ENCODE data around the gene ZDHHC24. TPM values are rescaled to one million over a fixed set of nuclear protein-coding genes. Genes with fewer than 3 reads are reported as not detected.
"Not testable (repeated sequence)": the region's sequence is repeated elsewhere in the genome, so short reads cannot be mapped to it uniquely, and the experiment has no call there.

The ZDHHC24 gene
- total RNA-seq, 1 donor from 2014 or later = 10.3 TPM

DNA sequence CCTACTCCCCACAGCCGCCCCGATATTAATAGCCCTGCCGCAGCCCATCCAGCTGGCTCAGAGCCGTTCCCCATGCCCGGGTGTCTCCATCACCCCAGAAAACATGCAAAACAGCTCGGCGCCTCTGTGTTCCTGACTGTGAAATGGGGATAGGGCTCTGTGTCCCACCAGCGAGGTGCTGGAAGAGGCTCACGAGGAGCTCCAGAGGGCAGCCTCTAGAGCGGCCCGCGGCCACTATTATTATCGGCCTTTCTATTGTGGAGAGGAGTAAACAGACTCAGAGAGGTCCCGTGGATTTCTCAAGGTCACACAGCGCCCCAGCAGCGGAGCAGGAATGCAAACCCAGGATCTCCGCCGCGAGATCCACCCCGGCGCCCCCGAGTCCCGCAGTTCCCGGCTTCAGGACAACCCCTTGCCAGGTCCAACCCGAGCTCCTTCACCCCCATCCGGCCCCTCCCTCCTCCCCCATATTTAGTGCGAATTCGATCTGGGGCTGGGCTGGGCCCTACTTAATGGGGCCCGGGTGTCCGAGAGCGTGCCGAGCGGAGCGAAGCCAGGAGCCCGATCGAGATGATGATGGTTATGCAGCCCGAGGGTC is 619 bp upstream of the ZDHHC24 start, which contains the start of gene ACTN3:
Gene ACTN3, plus strand, starts transcription at position 536 of the 598 bp plus-strand sequence. Its CDS starts 35 bp downstream, at position 571.
- Mint-ChIP-seq H3K4me3 (ENCODE audit: unreplicated experiment) (peak within 1 kb of the TSS; percentile 76), H3K9me3 (ENCODE audit: unreplicated experiment) (no peaks in the 10 kb centered on the region), H3K36me3 (ENCODE audit: low read depth, unreplicated experiment) (peaks cover 14% of the 10 kb centered on the region), H3K27me3 (ENCODE audit: unreplicated experiment) (peaks cover 18% of the 10 kb centered on the region), H3K4me1 (ENCODE audit: unreplicated experiment) (peaks cover 19% of the 10 kb centered on the region), H3K27ac (ENCODE audit: unreplicated experiment) (no peak within 1 kb of the TSS)
- TF ChIP-seq, protein P1, sequence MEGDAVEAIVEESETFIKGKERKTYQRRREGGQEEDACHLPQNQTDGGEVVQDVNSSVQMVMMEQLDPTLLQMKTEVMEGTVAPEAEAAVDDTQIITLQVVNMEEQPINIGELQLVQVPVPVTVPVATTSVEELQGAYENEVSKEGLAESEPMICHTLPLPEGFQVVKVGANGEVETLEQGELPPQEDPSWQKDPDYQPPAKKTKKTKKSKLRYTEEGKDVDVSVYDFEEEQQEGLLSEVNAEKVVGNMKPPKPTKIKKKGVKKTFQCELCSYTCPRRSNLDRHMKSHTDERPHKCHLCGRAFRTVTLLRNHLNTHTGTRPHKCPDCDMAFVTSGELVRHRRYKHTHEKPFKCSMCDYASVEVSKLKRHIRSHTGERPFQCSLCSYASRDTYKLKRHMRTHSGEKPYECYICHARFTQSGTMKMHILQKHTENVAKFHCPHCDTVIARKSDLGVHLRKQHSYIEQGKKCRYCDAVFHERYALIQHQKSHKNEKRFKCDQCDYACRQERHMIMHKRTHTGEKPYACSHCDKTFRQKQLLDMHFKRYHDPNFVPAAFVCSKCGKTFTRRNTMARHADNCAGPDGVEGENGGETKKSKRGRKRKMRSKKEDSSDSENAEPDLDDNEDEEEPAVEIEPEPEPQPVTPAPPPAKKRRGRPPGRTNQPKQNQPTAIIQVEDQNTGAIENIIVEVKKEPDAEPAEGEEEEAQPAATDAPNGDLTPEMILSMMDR (IDR thresholded peaks at IDR 0.05; ENCODE audit: unreplicated experiment) = no peak
- peak; percentile 15 for DNase-seq (ENCODE audit: low spot score)

DNA sequence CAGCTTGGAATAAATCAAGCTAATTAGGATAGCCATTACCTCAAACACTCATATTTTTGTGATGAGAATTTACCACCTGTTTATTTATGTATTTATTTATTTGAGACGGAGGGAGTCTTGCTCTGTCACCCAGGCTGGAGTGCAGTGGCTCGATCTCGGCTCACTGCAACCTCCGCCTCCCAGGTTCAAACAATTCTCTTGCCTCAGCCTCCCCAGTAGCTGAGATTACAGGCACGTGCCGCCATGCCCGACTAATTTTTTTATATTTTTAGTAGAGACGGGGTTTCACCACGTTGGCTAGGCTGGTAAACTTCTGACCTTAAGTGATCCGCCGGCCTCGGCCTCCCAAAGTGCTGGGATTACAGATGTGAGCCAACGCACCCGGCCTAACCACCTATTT is 896 bp downstream of the ZDHHC24 start:
- peaks cover 19% of the 10 kb centered on the region for H3K4me1 Mint-ChIP-seq (ENCODE audit: unreplicated experiment)
- peaks cover 17% of the 10 kb centered on the region for H3K36me3 Mint-ChIP-seq (ENCODE audit: low read depth, unreplicated experiment)
- H3K27me3 Mint-ChIP-seq (ENCODE audit: unreplicated experiment) = peaks cover 22% of the 10 kb centered on the region
- H3K27ac Mint-ChIP-seq (ENCODE audit: unreplicated experiment) = peak overlapping the region; percentile 79
- not testable (repeated sequence) for DNase-seq (ENCODE audit: low spot score); H3K9me3 Mint-ChIP-seq (ENCODE audit: unreplicated experiment)
- H3K4me3 Mint-ChIP-seq (ENCODE audit: unreplicated experiment) = peak overlapping the region; percentile 85

- H3K9me3 Mint-ChIP-seq (ENCODE audit: unreplicated experiment) = no peaks in the 10 kb centered on the region
- peak; percentile 63 for DNase-seq (ENCODE audit: low spot score)
- peaks cover 21% of the 10 kb centered on the region for H3K36me3 Mint-ChIP-seq (ENCODE audit: low read depth, unreplicated experiment)
- TF ChIP-seq, protein P1 (IDR thresholded peaks at IDR 0.05; ENCODE audit: unreplicated experiment) = no peak
- H3K4me3 Mint-ChIP-seq (ENCODE audit: unreplicated experiment) = peak overlapping the region; percentile 48
- peaks cover 22% of the 10 kb centered on the region for H3K27me3 Mint-ChIP-seq (ENCODE audit: unreplicated experiment)
- H3K27ac Mint-ChIP-seq (ENCODE audit: unreplicated experiment) = peak overlapping the region; percentile 58
- peaks cover 19% of the 10 kb centered on the region for H3K4me1 Mint-ChIP-seq (ENCODE audit: unreplicated experiment)
These were observed 2.4 kb downstream of the ZDHHC24 start for GRCh38 chr11:66543263-66544107.

DNA sequence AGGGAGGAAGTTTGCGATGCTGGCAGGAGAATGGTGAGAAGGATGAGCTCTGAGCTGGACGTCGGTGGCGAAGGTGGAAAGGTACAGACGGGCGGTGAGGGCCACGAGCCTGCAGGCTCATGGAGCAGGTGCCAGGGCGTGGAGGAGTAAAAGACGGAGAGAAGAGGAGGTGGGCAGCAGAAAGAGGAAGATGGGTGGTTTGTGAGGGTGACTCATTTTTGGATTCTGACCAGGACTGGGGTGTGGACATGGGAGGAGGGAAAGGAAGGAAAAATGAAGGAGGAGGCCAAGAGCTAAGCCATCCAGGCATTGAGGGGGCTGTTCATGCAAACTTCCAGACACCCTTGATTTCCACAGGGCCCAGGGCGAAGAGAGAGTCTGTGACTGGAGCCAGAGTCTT is 3.5 kb downstream of the ZDHHC24 start:
- Mint-ChIP-seq H3K27me3 (ENCODE audit: unreplicated experiment) (peaks cover 22% of the 10 kb centered on the region), H3K27ac (ENCODE audit: unreplicated experiment) (no peak overlapping the region), H3K36me3 (ENCODE audit: low read depth, unreplicated experiment) (peaks cover 25% of the 10 kb centered on the region), H3K4me3 (ENCODE audit: unreplicated experiment) (peak overlapping the region; percentile 71), H3K4me1 (ENCODE audit: unreplicated experiment) (peaks cover 19% of the 10 kb centered on the region), H3K9me3 (ENCODE audit: unreplicated experiment) (no peaks in the 10 kb centered on the region)
- DNase-seq (ENCODE audit: low spot score) = no peak
- TF ChIP-seq, protein P1 (IDR thresholded peaks at IDR 0.05; ENCODE audit: unreplicated experiment) = no peak

DNA sequence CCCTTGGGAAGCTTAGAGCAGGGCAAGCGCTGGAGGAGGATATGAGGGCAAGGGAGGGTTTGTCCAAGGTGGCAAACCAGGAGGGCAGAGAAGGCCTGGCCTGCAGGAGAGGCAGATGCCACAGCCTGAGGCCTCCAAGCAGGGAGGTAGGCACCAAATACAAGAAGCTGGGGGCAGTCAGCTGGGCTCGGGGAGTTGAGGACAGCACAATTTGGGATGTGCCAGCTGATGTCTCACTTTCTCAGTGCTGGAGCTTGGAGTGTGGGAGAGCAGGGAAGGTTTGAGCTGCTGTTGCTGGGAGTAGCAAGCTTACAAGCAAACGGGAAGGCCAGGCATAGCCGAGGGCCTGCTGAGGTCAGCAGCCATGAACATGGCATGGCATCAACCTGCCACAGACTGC is 4.0 kb downstream of the ZDHHC24 start:
- Mint-ChIP-seq H3K27me3 (ENCODE audit: unreplicated experiment) (peaks cover 22% of the 10 kb centered on the region), H3K9me3 (ENCODE audit: unreplicated experiment) (no peaks in the 10 kb centered on the region), H3K27ac (ENCODE audit: unreplicated experiment) (no peak overlapping the region), H3K4me3 (ENCODE audit: unreplicated experiment) (peak overlapping the region; percentile 71), H3K36me3 (ENCODE audit: low read depth, unreplicated experiment) (peaks cover 26% of the 10 kb centered on the region), H3K4me1 (ENCODE audit: unreplicated experiment) (peaks cover 19% of the 10 kb centered on the region)
- TF ChIP-seq, protein P1 (IDR thresholded peaks at IDR 0.05; ENCODE audit: unreplicated experiment) = no peak
- no peak for DNase-seq (ENCODE audit: low spot score)

DNA sequence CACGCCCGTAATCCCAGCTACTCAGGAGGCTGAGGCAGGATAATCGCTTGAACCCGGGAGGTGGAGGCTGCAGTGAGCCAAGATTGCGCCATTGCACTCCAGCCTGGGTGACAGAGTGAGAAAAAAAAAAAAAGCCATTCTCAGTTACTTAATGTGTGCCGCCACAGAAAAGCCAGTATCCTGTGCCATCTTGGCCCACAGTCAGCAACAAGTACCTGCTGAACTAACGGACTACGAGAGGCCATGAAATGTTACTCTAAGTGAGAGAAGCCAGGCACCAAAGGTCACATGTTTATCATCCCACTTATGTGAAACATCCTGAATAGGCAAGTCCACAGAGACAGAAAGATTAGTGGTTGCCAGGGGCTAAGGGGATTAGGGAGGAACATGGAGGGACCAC is 5.2 kb downstream of the ZDHHC24 start:
- not testable (repeated sequence) for H3K9me3 Mint-ChIP-seq (ENCODE audit: unreplicated experiment); DNase-seq (ENCODE audit: low spot score); H3K27ac Mint-ChIP-seq (ENCODE audit: unreplicated experiment)
- H3K4me1 Mint-ChIP-seq (ENCODE audit: unreplicated experiment) = peaks cover 22% of the 10 kb centered on the region
- peaks cover 22% of the 10 kb centered on the region for H3K27me3 Mint-ChIP-seq (ENCODE audit: unreplicated experiment)
- peaks cover 30% of the 10 kb centered on the region for H3K36me3 Mint-ChIP-seq (ENCODE audit: low read depth, unreplicated experiment)
- H3K4me3 Mint-ChIP-seq (ENCODE audit: unreplicated experiment) = peak overlapping the region; percentile 47

Data from endothelial cell (in vitro differentiated cells).